RWPE2 (cell line): Measurements from ENCODE around the gene STIM1.
A peak's percentile ranks its signal among the peaks of the same experiment; 100 is the strongest.

Source experiments
- ATAC-seq: fragments of 200-7000 bp; cut with Tn5 transposase; 3 replicates; pipeline ENCODE4 v1.9.1; 2021; ENCODE audit warnings: low read depth
- DNase-seq: peaks from one replicate; pipeline ENCODE4 v3.0.0-alpha.2; 2020; ENCODE audit warnings: low spot score
- H3K27ac ChIP-seq: fragments of 450-650 bp; 2 replicates; pipeline ENCODE4 v1.5.1; 2017; ENCODE audit warnings: mild to moderate bottlenecking; ENCODE audit not compliant: poor library complexity, severe bottlenecking
- H3K27me3 ChIP-seq: fragments of 250-450 bp; sonication (Bioruptor Pico); 2 replicates; pipeline ENCODE4 v1.5.1; 2021; ENCODE audit warnings: mild to moderate bottlenecking, moderate library complexity; ENCODE audit not compliant: insufficient read depth, poor library complexity, severe bottlenecking
- H3K36me3 ChIP-seq: fragments of 250-450 bp; sonication (Bioruptor Pico); 2 replicates; pipeline ENCODE4 v1.5.1; 2020; ENCODE audit warnings: low read depth, mild to moderate bottlenecking, moderate library complexity
- H3K4me1 ChIP-seq: fragments of 250-450 bp; sonication (Bioruptor Pico); 2 replicates; pipeline ENCODE4 v1.5.1; 2021; ENCODE audit warnings: mild to moderate bottlenecking, moderate library complexity; ENCODE audit not compliant: insufficient read depth, poor library complexity, severe bottlenecking
- H3K4me3 ChIP-seq: fragments of 250-450 bp; sonication (Bioruptor Pico); 2 replicates; pipeline ENCODE4 v1.5.1; 2021; ENCODE audit warnings: mild to moderate bottlenecking, moderate library complexity; ENCODE audit not compliant: severe bottlenecking
- H3K9me3 ChIP-seq: fragments of 250-450 bp; sonication (Bioruptor Pico); 2 replicates; pipeline ENCODE4 v1.5.1; 2021; ENCODE audit warnings: mild to moderate bottlenecking, moderate library complexity; ENCODE audit not compliant: severe bottlenecking
- TF ChIP-seq, protein P1 (sequence below): fragments of 450-650 bp; IDR thresholded peaks from one replicate; pipeline ENCODE4 v1.5.1; 2017; ENCODE audit warnings: mild to moderate bottlenecking, moderate library complexity; ENCODE audit not compliant: poor library complexity, severe bottlenecking

The STIM1 gene

DNA sequence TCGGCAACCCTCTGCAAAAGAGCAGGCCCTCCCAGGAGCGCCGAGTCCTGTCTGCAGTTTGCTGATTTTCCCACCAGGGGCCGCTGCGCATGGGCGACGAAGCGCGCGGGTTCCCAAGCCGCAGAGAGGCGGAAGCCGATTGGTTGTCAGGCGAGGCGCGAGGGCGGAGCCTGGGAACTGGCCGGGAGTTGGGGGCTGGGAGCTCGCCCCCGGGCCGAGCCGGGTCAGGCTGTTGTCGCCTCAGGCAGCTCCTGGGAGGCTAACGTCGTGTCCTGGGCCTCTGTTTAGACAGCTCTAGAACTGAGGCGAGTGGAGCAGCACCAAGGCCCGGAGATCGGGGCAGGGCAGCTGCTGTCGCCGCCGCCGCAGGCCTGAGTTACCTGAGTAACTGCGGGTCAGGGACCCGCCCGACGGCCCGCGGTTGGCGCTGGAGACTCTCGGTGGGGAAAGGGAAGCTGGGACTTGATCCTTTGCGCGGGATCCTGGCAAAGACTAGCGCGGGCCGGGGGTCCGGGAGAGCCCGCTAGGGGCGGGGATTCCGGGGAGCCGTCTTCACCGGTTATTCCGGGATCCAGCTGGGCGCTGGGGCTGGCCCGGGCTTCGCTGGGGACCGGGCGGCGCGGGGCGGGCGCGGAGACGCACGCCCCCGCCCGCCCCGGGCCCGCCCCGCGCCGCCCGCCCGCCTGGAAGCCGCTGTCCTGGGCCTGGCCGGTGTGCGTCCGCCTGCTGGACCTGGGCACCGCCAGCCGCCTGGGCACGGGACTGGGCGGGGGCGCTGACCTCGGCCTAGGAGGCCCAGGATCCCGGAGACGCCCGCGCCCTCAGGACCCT, at the start of gene STIM1:
Gene STIM1 (plus strand): TSS at position 688 of the 831 bp plus-strand sequence. CDS start 607 bp downstream, outside the sequence.
- TF ChIP-seq, protein P1, sequence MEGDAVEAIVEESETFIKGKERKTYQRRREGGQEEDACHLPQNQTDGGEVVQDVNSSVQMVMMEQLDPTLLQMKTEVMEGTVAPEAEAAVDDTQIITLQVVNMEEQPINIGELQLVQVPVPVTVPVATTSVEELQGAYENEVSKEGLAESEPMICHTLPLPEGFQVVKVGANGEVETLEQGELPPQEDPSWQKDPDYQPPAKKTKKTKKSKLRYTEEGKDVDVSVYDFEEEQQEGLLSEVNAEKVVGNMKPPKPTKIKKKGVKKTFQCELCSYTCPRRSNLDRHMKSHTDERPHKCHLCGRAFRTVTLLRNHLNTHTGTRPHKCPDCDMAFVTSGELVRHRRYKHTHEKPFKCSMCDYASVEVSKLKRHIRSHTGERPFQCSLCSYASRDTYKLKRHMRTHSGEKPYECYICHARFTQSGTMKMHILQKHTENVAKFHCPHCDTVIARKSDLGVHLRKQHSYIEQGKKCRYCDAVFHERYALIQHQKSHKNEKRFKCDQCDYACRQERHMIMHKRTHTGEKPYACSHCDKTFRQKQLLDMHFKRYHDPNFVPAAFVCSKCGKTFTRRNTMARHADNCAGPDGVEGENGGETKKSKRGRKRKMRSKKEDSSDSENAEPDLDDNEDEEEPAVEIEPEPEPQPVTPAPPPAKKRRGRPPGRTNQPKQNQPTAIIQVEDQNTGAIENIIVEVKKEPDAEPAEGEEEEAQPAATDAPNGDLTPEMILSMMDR, result peak; percentile 97
- no peaks in the 10 kb centered on the region for H3K4me1 ChIP-seq
- H3K9me3 ChIP-seq, result no peaks in the 10 kb centered on the region
- H3K36me3 ChIP-seq, result no peaks in the 10 kb centered on the region
- H3K27ac ChIP-seq, result peak within 1 kb of the TSS; percentile 61
- ATAC-seq (peak; percentile 81), DNase-seq (peak; percentile 91)
- no peaks in the 10 kb centered on the region for H3K27me3 ChIP-seq
- peak within 1 kb of the TSS; percentile 75 for H3K4me3 ChIP-seq

DNA sequence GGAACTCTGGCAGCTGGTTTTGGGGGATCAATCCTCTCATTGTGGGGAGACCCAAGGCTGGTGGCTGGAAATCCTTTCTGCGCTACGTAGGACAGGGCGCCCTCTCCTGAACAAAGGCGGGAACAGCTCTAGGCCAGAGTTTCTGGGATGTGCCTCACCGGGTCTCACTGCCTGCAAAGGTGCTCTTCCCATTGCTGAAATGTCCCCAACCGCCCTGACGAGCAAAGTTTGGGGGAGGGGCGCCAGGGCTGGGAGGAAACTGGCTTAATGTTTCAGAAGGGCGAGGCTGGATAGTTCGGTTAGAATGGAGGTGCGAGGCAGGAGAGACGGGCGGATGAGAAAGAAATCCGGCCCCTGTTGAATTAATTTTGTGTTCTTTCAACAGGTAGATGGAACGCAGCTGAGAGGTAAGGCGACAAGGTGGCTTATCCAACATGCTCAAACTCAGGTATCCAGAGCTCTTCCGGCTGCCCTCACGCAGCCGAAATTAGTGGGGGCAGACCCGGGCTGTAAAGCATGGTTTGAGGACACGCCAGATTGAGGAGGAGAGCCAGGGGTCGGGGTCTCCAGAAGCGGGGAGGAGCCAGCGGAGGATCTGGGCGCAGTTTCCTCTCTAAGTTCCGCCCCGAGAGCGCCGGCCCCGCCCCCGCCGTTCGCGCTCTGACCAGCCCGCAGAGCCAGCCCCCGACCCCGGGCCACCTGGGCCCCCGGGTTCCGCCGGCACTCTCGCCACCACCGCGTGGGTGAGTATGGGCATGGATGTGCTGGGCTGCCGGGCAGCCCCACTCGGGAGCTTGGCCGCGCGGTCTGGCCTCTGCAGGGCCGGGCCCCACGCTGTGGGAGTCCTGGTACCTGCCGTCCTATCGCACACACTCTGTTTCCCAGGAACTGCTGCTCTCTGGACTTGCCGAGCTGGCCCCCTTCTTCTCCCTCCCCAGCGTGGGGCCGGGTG, 47.3 kb upstream of the STIM1 start, which contains the start of gene PGAP2:
Gene PGAP2 (plus strand): TSS at position 652 of the 952 bp plus-strand sequence. CDS start 2,700 bp downstream, outside the sequence.
- DNase-seq (no peak), ATAC-seq (peak; percentile 60)
- peak within 1 kb of the TSS; percentile 64 for H3K4me3 ChIP-seq
- TF ChIP-seq, protein P1, result peak; percentile 52
- H3K4me1 ChIP-seq, result peaks cover 11% of the 10 kb centered on the region
- H3K36me3 ChIP-seq, result no peaks in the 10 kb centered on the region
- H3K9me3 ChIP-seq, result no peaks in the 10 kb centered on the region
- no peaks in the 10 kb centered on the region for H3K27me3 ChIP-seq
- peak within 1 kb of the TSS; percentile 28 for H3K27ac ChIP-seq

DNA sequence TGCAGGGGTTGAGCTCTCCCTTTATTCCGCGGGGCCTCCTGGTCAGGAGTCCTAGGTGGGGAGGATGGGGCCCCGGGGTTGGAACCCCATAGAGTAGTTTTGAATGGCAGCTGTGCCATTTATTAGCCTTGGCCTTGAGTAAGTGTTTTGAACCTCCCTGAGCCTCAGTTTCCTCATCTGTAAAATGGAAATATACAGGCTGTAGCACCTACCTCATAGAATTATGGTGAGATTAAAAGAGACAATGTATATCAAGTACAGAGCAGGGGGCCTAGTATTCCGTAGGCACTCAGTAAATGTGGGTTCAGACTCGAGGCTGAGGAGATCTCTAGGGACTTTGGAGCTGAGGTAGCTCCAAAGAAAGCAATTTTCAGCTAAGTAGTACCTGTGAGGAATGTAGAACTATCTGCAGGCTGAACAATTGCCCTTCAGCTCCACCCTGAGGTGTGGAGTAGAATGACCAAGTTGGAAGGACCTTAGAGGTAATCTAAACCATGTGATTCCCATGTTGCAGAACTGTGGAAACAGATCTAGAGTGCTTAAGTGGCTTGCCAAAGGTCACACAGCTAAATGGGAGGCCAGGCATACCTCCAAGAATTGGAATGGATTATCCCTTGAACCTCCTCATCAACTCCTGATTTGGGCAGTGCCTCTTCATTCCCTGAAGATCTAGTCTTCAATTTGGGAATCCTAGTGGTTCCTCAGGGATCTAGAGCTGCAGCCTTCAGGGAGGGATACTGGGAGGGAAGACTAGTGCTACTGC, 46.4 kb upstream of the STIM1 start:
- DNase-seq, result no peak
- Histone ChIP-seq H3K36me3 (no peaks in the 10 kb centered on the region), H3K4me1 (peaks cover 7% of the 10 kb centered on the region), H3K4me3 (peak overlapping the region; percentile 64), H3K27me3 (no peaks in the 10 kb centered on the region), H3K9me3 (no peaks in the 10 kb centered on the region), H3K27ac (peak overlapping the region; percentile 28)
- peak; percentile 80 for ATAC-seq
- TF ChIP-seq, protein P1, result peak; percentile 76

DNA sequence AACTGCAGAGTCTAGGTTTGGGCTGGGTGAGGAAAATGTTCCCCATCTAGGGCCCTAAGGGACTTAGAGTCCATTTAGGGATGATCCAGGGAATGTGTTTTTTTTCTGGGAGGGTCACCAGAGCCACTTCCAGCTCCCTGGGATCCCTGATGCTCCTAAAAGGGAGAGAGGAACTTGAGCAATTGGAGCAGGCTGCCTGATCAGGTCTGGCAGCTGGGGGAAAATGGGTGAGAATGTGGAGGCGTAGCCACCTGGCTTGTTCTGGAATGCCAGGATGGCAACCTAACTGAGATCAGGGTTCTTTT, 45.9 kb upstream of the STIM1 start:
- Histone ChIP-seq H3K27ac (no peak overlapping the region), H3K36me3 (no peaks in the 10 kb centered on the region), H3K4me3 (no peak overlapping the region), H3K9me3 (no peaks in the 10 kb centered on the region), H3K27me3 (no peaks in the 10 kb centered on the region), H3K4me1 (peaks cover 2% of the 10 kb centered on the region)
- TF ChIP-seq, protein P1, result no peak
- no peak for ATAC-seq
- no peak for DNase-seq
